ENCODE results near the gene PLPPR1.

PLPPR1 gene

GRCh38 chr9:101341958-101342357, 313.4 kb downstream of the PLPPR1 start:
- TF ChIP-seq ZFX (IDR thresholded peaks at IDR 0.05): no peak
- TF ChIP-seq CTCF (conservative IDR thresholded peaks at IDR 0.05): no peak
- no peak overlapping the region for H3K27ac ChIP-seq

GRCh38 chr9:101342595-101342994, 314.1 kb downstream of the PLPPR1 start:
- no peak overlapping the region for H3K27ac ChIP-seq

GRCh38 chr9:101350285-101350684, 321.8 kb downstream of the PLPPR1 start:
- TF ChIP-seq CTCF (conservative IDR thresholded peaks at IDR 0.05) (no peak), ZFX (IDR thresholded peaks at IDR 0.05) (no peak)
- H3K27ac ChIP-seq: no peak overlapping the region

More at GRCh38 chr9:101342595-101342994, 314.1 kb downstream of the PLPPR1 start:
- TF ChIP-seq ZFX (IDR thresholded peaks at IDR 0.05) (no peak), CTCF (conservative IDR thresholded peaks at IDR 0.05) (no peak)

- peak overlapping the region; percentile 7; the same call in 1 of the 2 replicates for H3K27ac ChIP-seq
- no peak for TF ChIP-seq CTCF (conservative IDR thresholded peaks at IDR 0.05)
- TF ChIP-seq ZFX (IDR thresholded peaks at IDR 0.05): no peak
Measured at GRCh38 chr9:101352892-101353463, 324.5 kb downstream of the PLPPR1 start.

GRCh38 chr9:101353683-101354082, 325.2 kb downstream of the PLPPR1 start:
- no peak for TF ChIP-seq CTCF (conservative IDR thresholded peaks at IDR 0.05)
- TF ChIP-seq ZFX (IDR thresholded peaks at IDR 0.05): no peak
- no peak overlapping the region for H3K27ac ChIP-seq

GRCh38 chr9:101354143-101354764, 325.7 kb downstream of the PLPPR1 start:
- no peak overlapping the region for H3K27ac ChIP-seq
- TF ChIP-seq CTCF (conservative IDR thresholded peaks at IDR 0.05) (no peak), ZFX (IDR thresholded peaks at IDR 0.05) (no peak)

- TF ChIP-seq CTCF (conservative IDR thresholded peaks at IDR 0.05): no peak
- H3K27ac ChIP-seq: no peak overlapping the region
Measured at GRCh38 chr9:101354765-101355708, 326.5 kb downstream of the PLPPR1 start.
